ENCODE measurements around the gene GPR18.

GRCh38 chr13:99301913-99302636 lies 43.9 kb upstream of the GPR18 start:
- no peak for TF ChIP-seq CTCF (IDR thresholded peaks at IDR 0.05)
- TF ChIP-seq POLR2A (IDR thresholded peaks at IDR 0.05), result no peak

Data from adrenal gland (tissue), 5 donors.